Fibroblast of upper back skin (primary cell): ENCODE data around the gene HADH.
"Not testable (repeated sequence)": the region's sequence is repeated elsewhere in the genome, so short reads cannot be mapped to it uniquely, and the experiment has no call there.

ENCODE experiments used
- DNase-seq: peaks from one replicate; pipeline ENCODE4 v3.0.0-alpha.2; 2013

The HADH gene

DNA sequence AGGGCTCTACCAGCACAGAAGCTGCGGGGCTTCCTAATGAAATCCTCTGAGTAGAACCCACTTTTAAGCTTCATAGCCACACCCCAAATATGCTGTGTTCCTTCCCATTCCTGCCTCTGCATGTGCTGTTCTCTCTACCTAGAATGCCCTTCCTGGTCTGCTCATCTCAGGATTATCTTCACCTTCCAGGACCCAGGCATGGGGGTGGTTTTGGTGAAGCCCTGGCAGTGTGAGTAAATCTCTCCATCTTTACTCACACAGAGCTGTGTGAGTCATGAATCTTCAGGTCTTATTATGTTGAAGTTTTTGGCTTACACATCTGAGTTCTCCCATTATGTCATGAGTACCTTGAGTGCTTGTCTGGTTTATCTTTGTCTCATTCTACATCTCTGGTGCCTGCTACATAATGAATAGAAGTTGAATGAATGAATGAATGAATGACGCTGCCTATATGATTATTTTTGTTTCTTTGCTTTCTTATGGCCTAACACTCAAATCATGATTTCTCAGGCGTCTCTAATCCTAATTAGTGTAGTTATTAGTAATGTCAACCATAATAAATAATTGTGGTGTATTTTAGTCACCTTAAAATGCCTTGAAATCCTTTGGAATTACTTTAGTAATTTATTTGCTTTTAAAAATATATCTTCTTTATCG is 41.9 kb downstream of the HADH start:
- DNase-seq, result no peak

- no peak for DNase-seq
These were observed 43.7 kb downstream of the HADH start for GRCh38 chr4:108033348-108033747.

DNA sequence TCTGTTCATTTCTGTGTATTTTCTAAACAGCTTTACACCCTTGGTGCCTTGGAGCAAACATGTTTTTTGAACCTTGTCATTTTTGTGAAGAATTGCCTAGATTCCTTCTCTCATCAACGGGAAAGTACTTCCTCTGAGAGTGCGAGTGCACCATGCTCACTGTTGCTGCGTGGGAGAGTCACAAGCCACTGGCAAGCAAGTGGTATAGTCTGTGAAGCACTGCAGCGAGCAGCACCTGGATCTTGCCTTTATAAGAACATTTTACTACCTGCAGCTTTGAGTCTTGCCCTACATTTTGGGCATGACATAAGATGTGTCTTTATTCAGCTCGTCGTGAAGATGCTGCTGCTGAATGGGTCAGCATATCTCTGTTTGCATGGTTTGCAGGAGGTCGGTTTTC is 44.9 kb downstream of the HADH start:
- no peak for DNase-seq

DNA sequence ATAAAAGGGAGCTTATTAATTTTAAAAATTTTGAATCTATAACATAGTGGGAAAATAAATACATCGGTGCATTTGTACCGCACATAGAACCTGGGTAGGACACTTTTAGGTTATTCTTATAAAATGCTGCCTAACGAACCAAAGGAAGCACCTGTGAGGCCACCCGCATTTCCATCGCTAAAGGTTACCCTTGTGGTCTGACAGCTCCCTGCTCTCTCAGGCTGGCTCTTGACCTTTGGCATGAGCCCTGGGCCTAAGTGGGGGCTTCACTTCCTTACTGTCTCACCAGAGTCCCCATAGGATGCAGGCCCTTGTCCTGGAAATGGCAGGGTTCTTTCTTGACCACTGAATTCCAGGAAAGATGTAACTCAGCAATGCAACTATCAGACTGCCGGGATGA is 46.0 kb downstream of the HADH start:
- DNase-seq, result no peak

- DNase-seq, result no peak
These were observed 46.5 kb downstream of the HADH start for GRCh38 chr4:108036213-108036612.

GRCh38 chr4:108037884-108038283 is 48.2 kb downstream of the HADH start:
- no peak for DNase-seq

DNA sequence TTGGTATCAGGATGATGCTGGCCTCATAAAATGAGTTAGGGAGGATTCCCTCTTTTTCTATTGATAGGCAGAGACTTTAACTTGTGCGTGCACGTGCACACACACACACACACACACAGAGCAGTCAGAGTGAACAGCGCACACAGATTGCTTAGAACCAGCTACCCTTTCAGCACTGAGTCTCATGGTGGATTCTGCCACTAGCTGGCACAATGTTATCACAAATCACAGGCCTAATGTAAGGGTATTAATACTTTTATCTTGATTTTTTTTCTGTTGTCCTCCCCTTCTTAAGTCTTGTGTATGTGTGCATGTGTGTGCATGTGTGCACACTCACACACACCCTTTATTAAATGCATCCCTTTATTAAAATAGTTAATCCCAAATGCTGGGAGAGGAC is 53.2 kb downstream of the HADH start:
- no peak for DNase-seq

DNA sequence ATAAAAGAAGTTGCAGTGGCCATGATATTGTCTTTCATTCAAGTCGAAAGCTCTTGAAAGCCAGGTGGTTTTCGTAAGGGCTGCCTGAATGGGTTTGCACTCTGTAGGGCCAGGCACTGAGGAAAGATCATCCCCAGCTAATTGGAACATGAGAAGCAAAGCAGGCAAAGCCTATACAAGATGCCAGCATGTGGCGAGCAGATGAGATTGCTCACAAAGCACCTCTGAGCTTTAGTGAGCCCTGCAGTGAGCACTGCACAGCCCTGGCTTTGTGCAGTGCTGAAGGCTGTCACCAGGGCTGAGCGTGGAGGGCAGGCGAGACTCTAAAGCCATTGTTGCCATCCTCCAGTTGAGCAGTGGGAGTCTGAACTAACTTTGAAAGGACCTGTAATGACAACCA is 53.8 kb downstream of the HADH start:
- DNase-seq, result peak; percentile 23

GRCh38 chr4:108044951-108045686 is 55.4 kb downstream of the HADH start:
- no peak for DNase-seq

GRCh38 chr4:108045687-108046024 is 56.0 kb downstream of the HADH start:
- DNase-seq, result peak; percentile 18

DNA sequence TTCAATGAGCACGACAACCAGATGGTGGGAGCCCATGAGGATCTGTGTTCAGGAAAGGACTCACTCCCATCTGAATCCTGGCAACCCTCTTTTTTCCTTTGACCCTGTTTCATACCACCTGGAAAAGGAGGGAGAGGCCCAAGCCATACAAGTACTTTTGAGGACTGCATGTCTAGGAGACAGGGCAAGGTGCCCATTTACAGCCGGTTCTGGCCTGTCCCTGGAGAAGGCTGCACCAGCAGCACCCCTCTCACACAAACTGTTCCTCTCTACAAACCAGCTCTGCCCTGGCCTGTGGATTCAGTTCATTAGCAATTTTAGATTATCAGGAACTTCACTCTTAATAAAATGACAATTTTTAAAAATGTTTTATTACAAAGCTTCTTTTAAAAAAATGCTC is 57.5 kb downstream of the HADH start:
- no peak for DNase-seq

DNA sequence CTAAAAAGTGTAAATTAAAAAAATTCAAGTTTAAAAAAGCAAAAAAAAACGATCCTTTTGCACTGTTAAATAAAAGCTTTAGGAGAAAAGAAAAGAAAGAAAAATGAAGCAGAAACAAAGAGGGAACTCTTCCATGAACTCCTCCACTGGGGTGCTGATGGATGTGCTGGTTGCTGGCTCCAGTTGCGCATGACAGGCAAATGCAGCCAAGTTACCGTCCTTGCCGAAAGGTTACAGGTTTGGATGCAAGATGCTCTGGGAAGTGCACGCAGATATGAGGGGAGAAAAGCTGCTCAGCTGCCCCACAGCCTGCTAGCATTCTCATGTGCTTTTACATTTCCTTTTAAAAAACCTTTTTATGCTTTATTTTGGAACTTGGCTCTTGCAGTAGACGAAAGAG is 58.5 kb downstream of the HADH start:
- DNase-seq, result no peak

DNA sequence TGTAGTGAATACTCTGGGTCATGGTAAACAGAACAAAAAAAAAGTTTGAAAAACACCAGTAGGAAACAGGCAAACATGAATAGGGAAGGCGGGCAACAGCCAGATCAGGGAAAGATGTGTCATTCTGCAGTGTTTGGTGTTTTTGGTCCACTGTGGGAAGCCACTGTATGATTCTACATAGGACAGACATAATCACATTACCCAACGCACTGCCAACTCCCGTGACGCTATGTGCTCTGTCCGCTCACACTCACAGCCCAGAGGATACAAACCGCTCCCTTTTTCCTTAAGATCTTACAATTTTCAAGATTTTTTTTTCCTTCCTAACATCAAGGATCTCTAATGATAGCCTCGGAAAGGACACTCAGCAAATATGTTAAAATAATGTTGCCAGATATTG is 59.3 kb downstream of the HADH start:
- no peak for DNase-seq

DNA sequence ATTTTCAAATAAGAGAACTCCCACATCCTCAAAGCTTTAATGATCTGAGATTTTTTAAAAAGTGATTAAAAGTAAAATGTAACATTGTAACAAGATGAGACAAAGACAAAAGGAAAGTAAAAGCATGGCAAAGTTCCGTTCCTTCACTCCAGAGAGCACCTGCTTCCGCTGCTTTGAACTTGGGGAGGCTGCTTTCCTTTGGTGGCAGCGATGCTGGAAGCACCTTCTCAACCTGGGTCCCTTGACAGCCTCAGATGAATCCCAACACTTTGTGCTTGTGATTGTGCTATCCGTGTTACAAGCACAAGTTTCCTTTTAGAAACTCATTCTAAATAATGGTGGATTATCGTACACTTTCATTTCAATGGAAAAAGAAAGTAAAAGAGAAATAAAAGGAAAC is 59.7 kb downstream of the HADH start:
- DNase-seq, result no peak

DNA sequence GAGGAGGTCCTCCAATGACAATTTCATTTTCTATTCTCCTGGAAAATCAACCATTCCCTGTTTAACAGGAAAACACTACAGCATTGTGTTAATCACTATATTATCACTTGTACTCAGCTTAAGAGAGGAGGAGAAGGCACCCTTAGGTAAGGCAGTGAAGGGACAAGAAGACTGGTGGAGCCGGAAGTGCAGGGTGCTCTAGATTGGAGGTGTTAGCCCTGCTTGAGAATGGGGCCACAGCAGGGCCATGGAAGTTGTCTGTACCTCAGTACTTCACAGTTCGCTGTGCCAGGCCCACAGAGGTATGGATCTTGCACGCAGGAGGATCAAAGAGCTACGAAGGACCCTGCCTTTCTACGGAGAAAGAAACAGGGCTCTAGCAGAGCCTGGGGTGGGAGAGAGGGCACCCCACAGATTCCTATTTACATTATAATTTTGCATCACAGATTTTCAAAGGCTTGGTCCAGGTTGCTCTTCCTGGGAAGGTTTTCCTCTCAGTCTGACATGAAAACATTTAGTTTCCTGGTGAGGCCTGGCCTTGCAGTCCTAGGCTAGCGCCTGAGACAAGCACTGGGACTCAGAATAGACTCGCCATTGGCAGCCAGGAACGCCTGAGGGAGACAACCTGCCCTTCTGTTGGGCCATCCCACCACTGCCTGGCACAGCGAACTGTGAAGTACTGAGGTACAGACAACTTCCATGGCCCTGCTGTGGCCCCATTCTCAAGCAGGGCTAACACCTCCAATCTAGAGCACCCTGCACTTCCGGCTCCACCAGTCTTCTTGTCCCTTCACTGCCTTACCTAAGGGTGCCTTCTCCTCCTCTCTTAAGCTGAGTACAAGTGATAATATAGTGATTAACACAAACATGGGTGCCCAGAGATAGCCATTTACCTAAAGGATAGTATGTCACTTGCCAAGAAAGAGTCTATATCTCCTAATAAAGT is 60.8 kb downstream of the HADH start:
- not testable (repeated sequence) for DNase-seq

DNA sequence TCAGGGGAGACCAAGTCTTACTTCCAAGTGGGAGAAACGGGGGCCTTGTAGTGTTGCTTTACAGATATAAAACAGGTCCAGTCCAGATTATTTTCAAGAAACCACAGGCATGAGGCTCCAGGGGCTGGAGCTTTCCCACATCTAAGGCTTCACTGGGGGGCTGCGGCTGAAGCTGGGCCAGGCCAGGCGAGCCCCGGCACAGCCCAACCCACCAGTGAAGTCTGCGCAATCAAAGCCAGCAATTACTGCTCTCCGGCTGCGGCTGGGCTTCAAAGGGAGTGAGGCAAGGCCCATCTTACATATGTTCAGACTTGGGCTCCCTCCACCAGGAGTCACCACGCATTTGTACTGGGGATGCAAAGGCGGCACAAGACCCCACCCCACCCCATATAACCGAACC is 61.7 kb downstream of the HADH start:
- peak; percentile 80 for DNase-seq

DNA sequence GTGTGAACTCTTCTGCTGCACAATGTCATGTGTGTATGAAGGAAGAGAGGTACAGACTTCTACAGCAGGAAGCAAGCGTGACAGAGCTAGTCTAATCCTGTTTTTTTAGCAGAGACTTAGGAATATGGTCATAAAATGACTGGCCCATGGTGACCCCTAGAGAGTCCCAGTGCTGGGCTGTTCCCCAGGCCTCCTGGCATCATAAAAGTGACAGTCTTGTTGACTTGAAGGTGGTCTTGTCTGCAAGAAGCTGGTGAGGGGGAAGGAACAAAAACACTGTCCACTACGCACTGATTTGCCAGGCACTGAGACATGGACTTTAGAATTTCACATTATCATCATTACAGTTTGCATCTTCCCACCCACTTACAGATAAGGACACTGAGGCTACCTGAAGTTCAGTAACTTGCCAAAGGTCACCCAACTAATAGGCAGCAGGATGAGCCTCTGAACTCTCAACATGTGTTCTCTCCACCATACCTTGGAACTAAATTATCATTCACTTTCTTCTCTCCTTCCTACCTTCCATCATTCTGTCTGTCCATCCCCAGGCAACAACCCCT is 63.0 kb downstream of the HADH start:
- no peak for DNase-seq

DNA sequence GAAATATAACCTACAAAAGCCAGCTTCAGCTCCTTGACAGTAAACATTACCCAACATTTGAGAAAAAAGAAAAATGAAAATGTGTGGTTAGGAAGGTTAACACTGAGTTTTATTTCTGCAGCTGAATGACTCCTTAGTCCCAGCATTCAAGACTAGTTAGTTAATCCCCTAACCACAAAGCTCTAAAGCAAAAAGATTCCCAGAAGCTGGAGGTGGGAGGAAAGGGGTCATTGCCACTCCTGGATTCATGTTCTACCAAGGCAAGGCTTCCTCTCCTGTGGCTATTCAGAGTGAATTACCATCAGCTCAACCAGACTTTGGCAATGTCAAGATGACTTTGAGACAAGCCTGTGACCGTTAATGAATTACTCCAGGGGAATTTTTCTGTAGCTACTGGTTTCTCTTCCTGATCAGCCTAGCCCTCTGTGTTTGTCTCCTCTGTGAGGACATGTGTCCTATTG is 63.6 kb downstream of the HADH start:
- DNase-seq, result peak; percentile 29

DNA sequence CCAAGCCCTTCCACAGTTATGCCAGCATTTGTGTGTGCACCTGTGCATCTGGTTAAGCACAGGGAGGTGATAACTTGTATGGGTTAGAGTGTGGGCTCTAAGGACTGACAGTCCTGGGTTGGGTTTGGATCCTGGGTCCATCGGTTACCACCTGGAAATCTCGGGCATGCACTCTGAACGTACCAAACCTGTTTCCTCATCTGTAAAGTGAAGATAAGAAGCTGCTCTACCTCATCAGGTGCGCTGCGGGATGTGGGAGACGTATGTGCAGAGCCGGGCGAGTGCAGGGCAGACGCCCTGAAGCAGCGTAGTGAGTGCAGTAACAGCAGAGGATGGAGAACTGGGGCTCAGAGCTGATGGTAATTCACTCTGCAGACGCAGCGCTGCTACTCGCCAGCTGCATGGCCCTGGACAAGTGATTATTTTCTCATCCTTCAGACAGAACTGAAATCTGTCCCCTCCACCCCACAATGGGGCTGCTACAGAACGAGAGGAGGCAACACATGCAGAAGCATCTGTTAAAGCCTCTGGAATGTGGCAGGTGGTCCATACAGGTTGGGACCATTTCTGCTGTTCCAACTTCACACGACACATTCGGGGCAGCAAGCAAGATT is 64.4 kb downstream of the HADH start:
- no peak for DNase-seq

DNA sequence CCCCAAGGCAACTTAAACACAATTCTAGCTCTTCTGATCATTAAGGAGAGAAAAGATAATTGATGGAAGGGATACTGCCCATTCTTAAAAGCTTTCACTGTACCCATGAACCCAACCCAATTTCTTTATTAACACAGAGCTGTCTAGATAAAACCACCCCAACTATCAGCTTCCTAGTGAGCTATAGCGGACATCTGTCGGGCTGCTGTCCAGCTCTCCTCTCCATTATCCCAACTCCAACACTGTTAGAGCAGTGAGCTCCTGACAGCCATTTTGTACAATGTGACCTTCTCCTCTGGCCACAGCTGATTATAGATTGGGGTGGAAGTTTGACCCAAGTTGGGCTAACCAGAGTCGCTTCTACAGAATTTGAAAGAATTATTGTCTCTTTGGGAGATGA is 66.1 kb downstream of the HADH start:
- DNase-seq, result no peak

DNA sequence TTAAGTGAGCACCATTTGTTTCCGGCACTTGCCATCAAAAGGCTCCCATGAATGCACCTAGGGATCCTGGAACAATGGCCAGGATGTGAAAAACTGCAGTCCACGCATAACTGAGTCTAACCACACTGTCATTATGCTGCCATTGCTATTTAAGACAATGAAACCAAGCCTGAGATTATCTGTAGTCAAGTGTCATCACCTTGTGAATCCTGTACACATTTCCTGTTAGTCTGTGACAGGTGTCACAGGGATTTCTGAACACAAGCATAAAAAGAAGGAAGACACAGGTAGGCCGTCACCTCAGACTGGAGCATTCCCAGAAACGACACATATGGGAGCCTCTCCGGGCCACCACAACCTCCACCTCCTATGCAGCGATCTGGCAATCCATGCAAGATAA is 66.7 kb downstream of the HADH start:
- DNase-seq, result no peak

DNA sequence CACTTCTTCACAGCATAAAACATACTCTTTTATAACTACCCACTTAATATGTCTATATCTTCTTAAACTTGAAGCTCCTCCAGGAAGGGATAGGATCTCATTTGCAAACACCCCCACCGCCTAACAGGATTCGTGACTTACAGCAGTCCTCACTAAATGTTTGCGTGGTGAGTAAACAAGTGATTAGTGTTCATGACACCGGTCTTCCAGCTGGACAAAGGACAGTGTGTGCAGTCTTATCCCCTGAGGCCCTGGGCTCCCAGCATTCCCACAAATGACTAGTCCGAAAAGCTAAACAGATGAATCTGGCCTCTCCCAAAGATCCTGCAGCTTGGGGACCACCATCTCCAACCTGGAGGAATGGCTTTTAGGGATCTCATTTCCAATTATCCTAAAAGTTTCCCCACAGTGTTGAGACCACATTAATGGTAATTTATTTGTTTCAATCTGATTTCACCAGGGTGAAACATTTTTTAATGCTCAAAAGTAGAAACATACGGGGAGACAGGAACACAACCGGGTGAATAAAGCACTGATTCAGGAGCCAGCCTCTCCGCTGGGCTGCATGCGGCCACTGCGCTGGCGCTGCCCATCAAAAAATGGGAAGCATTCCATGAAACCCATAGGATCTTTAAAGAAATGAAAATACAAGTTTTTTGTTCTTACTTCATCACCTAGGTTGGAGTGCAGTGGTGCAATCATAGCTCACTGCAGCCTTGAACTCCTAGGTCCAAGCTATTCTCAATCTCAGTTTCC is 69.2 kb downstream of the HADH start:
- peak; percentile 29 for DNase-seq
